AG04450 (cell line): Measurements from ENCODE around the gene SH3PXD2A. TPM values are rescaled to one million over a fixed set of nuclear protein-coding genes. Genes with fewer than 3 reads are reported as not detected.

Experiments
- CTCF ChIA-PET: fragments of 300-600, 350-600 bp; formaldehyde crosslinking; extraction: SDS; loops from one replicate; lab custom pipeline; 2022; ENCODE audit warnings: antibody characterized with exemption, inconsistent platforms; lab: Charles Lee
- POLR2A ChIA-PET: fragments of 350-600 bp; formaldehyde crosslinking; extraction: SDS; loops from one replicate; lab custom pipeline; 2021; ENCODE audit warnings: antibody characterized with exemption, inconsistent platforms; lab: Yijun Ruan, JAX
- DNase-seq: peaks from one replicate; pipeline ENCODE4 v3.0.0-alpha.2; 2011; ENCODE audit warnings: low read depth, low spot score
- H3K27ac ChIP-seq: one replicate; pipeline ENCODE4 v1.5.1; 2012; ENCODE audit warnings: low read depth, low read length, control low read depth
- H3K27me3 ChIP-seq: one replicate; pipeline ENCODE4 v1.6.0; 2012; ENCODE audit warnings: low read length; ENCODE audit not compliant: control insufficient read depth, insufficient read depth
- H3K4me3 ChIP-seq: 2 replicates; pipeline ENCODE4 v1.5.1; 2011; ENCODE audit warnings: mild to moderate bottlenecking, low read depth, low read length, control low read depth
- H3K9me3 ChIP-seq: 2 replicates; pipeline ENCODE4 v1.5.1; 2012; ENCODE audit warnings: low read length; ENCODE audit not compliant: control insufficient read depth, insufficient read depth
- polyA plus RNA-seq: library from polyadenylated mRNA; depleted of rRNA; stranded (reverse); fragments of >200 nt; gene quantifications from 2 replicates; pipeline ENCODE4 v1.2.3, GENCODE V29; 2011
- TF ChIP-seq, protein P1 (sequence below): IDR thresholded peaks from 2 replicates; pipeline ENCODE4 v1.5.1; 2011; ENCODE audit warnings: low read depth, low read length, control low read depth, inconsistent platforms

Gene SH3PXD2A
- polyA plus RNA-seq, 1 experiment: 22.9 TPM

- Histone ChIP-seq H3K9me3 (peaks cover 3% of the 10 kb centered on the region; the same call in 1 of the 2 replicates), H3K4me3 (no peak overlapping the region), H3K27me3 (no peaks in the 10 kb centered on the region), H3K27ac (no peak overlapping the region)
- DNase-seq: no peak
- ChIA-PET POLR2A (no interaction called here), CTCF (interaction anchor here (2.1 kb wide), 1 partner anchor 31 kb away, joined by 6 read pairs; no protein-coding TSS in a partner anchor)
- TF ChIP-seq, protein P1, sequence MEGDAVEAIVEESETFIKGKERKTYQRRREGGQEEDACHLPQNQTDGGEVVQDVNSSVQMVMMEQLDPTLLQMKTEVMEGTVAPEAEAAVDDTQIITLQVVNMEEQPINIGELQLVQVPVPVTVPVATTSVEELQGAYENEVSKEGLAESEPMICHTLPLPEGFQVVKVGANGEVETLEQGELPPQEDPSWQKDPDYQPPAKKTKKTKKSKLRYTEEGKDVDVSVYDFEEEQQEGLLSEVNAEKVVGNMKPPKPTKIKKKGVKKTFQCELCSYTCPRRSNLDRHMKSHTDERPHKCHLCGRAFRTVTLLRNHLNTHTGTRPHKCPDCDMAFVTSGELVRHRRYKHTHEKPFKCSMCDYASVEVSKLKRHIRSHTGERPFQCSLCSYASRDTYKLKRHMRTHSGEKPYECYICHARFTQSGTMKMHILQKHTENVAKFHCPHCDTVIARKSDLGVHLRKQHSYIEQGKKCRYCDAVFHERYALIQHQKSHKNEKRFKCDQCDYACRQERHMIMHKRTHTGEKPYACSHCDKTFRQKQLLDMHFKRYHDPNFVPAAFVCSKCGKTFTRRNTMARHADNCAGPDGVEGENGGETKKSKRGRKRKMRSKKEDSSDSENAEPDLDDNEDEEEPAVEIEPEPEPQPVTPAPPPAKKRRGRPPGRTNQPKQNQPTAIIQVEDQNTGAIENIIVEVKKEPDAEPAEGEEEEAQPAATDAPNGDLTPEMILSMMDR: no peak
Measured at GRCh38 chr10:103750836-103751235, 104.5 kb downstream of the SH3PXD2A start.

GRCh38 chr10:103749779-103750178, 105.6 kb downstream of the SH3PXD2A start:
- Histone ChIP-seq H3K27ac (no peak overlapping the region), H3K9me3 (peaks cover 3% of the 10 kb centered on the region; the same call in 1 of the 2 replicates), H3K27me3 (no peaks in the 10 kb centered on the region), H3K4me3 (no peak overlapping the region)
- CTCF ChIA-PET: no interaction called here
- DNase-seq: no peak
- TF ChIP-seq, protein P1: no peak
- POLR2A ChIA-PET: interaction anchor here (1.0 to 2.0 kb wide), 2 partner anchors 8 to 10 kb away, joined by 3 to 5 read pairs; no protein-coding TSS in a partner anchor

GRCh38 chr10:103748020-103748419, 107.4 kb downstream of the SH3PXD2A start:
- no peak overlapping the region for H3K4me3 ChIP-seq
- TF ChIP-seq, protein P1: no peak
- peaks cover 3% of the 10 kb centered on the region; the same call in 1 of the 2 replicates for H3K9me3 ChIP-seq
- no peak for DNase-seq
- ChIA-PET CTCF (no interaction called here), POLR2A (interaction anchor here (2.0 kb wide), 1 partner anchor 8 kb away, joined by 5 read pairs; no protein-coding TSS in a partner anchor)
- H3K27ac ChIP-seq: no peak overlapping the region
- H3K27me3 ChIP-seq: no peaks in the 10 kb centered on the region

DNA sequence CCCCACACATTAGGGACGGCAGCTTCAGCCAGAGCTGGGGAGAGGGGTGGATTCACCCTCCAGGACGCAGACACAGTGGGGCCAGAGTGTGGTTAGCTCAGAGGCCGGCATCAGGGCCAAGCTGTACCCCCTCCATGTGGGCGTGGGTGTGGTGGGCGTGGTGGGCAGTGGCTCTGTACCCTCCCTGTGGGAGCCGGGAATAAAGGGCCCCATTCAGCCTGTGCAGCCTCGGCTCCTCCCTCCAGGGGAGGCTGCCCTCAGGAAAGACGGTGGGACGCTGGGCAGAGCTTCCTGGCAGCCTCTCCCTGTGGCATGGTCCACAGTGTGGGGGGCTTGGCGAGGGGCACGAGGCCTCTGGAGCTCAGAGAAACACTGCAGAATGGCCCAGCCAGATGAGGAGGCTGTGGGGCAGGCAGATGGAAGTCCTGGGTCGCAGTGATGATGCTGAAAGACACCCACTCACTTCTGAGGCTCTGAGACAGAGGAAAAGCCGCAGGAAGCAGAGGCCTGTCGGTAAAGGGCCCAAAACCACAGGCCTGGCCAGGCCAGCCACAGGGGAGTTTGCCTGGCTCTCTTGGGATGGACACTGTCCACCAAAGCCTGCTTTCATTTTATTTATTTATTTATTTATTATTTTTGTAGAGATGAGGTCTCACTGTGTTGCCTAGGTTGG, 108.0 kb downstream of the SH3PXD2A start:
- TF ChIP-seq, protein P1: no peak
- Histone ChIP-seq H3K27me3 (no peaks in the 10 kb centered on the region), H3K4me3 (no peak overlapping the region), H3K27ac (no peak overlapping the region), H3K9me3 (peaks cover 3% of the 10 kb centered on the region; the same call in 1 of the 2 replicates)
- POLR2A ChIA-PET: no interaction called here
- DNase-seq: no peak
- CTCF ChIA-PET: no interaction called here

- H3K4me3 ChIP-seq: no peak overlapping the region
- TF ChIP-seq, protein P1: no peak
- POLR2A ChIA-PET: no interaction called here
Measured at GRCh38 chr10:103746598-103746997, 108.8 kb downstream of the SH3PXD2A start.

More at GRCh38 chr10:103746598-103746997, 108.8 kb downstream of the SH3PXD2A start:
- peaks cover 3% of the 10 kb centered on the region; the same call in 1 of the 2 replicates for H3K9me3 ChIP-seq
- CTCF ChIA-PET: no interaction called here
- H3K27me3 ChIP-seq: no peaks in the 10 kb centered on the region
- no peak for DNase-seq
- H3K27ac ChIP-seq: no peak overlapping the region
